Retina (tissue), 1 donor: ENCODE measurements around the gene CLASRP.

Source experiments
- DNase-seq: peaks from one replicate; pipeline ENCODE4 v3.0.0-alpha.2; 2016

The CLASRP gene

GRCh38 chr19:45063851-45064801, 25.3 kb downstream of the CLASRP start:
- DNase-seq = no peak

- no peak for DNase-seq
Measured at GRCh38 chr19:45066921-45067661, 28.2 kb downstream of the CLASRP start.

- no peak for DNase-seq
Measured at GRCh38 chr19:45068041-45068440, 29.2 kb downstream of the CLASRP start.

GRCh38 chr19:45069056-45069455, 30.2 kb downstream of the CLASRP start:
- DNase-seq = no peak

- DNase-seq = no peak
Measured at GRCh38 chr19:45070214-45070613, 31.4 kb downstream of the CLASRP start.

GRCh38 chr19:45070861-45071544, 32.2 kb downstream of the CLASRP start:
- DNase-seq = no peak

GRCh38 chr19:45071545-45071938, 32.7 kb downstream of the CLASRP start:
- no peak for DNase-seq

- DNase-seq = no peak
Measured at GRCh38 chr19:45071969-45072790, 33.3 kb downstream of the CLASRP start.

GRCh38 chr19:45074744-45075300, 36.0 kb downstream of the CLASRP start:
- peak; percentile 19 for DNase-seq

GRCh38 chr19:45075301-45076028, 36.6 kb downstream of the CLASRP start:
- DNase-seq = peak; percentile 24

GRCh38 chr19:45076029-45076850, 37.4 kb downstream of the CLASRP start, which contains the start of gene ZNF296:
ZNF296 (minus strand) TSS chr19:45076478; CDS start chr19:45076373, 105 bp downstream.
- peak; percentile 55 for DNase-seq

- DNase-seq = no peak
Measured at GRCh38 chr19:45076851-45077730, 38.2 kb downstream of the CLASRP start.

- no peak for DNase-seq
Measured at GRCh38 chr19:45078390-45079062, 39.7 kb downstream of the CLASRP start.

GRCh38 chr19:45079063-45079910, 40.4 kb downstream of the CLASRP start, which contains the start of gene GEMIN7:
GEMIN7 (plus strand) TSS chr19:45079260; CDS start chr19:45090115, 10,855 bp downstream.
- peak; percentile 93 for DNase-seq

- DNase-seq = no peak
Measured at GRCh38 chr19:45079911-45080370, 41.1 kb downstream of the CLASRP start.

- no peak for DNase-seq
Measured at GRCh38 chr19:45082170-45082569, 43.3 kb downstream of the CLASRP start.

GRCh38 chr19:45086480-45086879, 47.6 kb downstream of the CLASRP start:
- DNase-seq = no peak
